ENCODE measurements around the gene CD22.

CD22 gene

GRCh38 chr19:35295792-35296462 is 33.1 kb upstream of the CD22 start:
- no peak for DNase-seq (ENCODE audit: low spot score)

- DNase-seq (ENCODE audit: low spot score), result no peak
These were observed 32.1 kb upstream of the CD22 start for GRCh38 chr19:35296644-35297514.

- no peak for DNase-seq (ENCODE audit: low spot score)
These were observed 31.5 kb upstream of the CD22 start for GRCh38 chr19:35297515-35297848.

GRCh38 chr19:35297922-35298321 is 31.1 kb upstream of the CD22 start:
- DNase-seq (ENCODE audit: low spot score), result no peak

GRCh38 chr19:35298561-35298972 is 30.4 kb upstream of the CD22 start:
- no peak for DNase-seq (ENCODE audit: low spot score)

- peak; percentile 15 for DNase-seq (ENCODE audit: low spot score)
These were observed 29.3 kb upstream of the CD22 start for GRCh38 chr19:35299523-35300338.

GRCh38 chr19:35300339-35300649 is 28.7 kb upstream of the CD22 start:
- no peak for DNase-seq (ENCODE audit: low spot score)

GRCh38 chr19:35301961-35302360 is 27.0 kb upstream of the CD22 start:
- no peak for DNase-seq (ENCODE audit: low spot score)

DNA sequence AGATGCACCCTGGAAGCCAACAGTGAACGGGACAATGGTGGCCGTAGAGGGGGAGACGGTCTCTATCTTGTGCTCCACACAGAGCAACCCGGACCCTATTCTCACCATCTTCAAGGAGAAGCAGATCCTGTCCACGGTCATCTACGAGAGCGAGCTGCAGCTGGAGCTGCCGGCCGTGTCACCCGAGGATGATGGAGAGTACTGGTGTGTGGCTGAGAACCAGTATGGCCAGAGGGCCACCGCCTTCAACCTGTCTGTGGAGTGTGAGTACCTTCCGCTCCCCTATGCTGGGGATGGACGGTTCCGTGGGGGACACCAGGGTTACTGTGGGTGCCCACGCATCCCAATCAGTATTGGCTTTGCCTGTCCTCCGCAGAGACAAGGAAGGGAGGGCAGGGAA is 26.5 kb upstream of the CD22 start:
- no peak for DNase-seq (ENCODE audit: low spot score)

GRCh38 chr19:35303357-35303915 is 25.6 kb upstream of the CD22 start:
- DNase-seq (ENCODE audit: low spot score), result no peak

DNA sequence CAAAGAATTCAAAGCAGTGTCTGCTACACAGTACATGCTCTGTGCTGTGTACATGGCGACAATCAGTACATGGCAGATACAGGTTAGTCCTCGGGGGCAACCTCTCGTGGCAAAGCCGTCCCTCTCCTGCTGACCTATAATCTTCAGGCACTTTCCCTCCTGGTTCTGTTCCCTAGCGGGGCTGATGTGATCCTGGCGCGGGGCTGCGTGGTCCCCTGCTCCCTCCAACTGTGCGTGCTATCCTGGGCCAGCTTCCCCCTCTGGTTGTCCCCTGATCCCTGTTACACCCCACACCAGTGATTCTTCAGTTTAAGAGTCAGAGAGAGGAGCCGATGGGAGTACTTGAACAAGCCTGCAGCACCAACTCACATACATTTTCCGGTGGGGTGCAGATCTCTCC is 25.0 kb upstream of the CD22 start:
- no peak for DNase-seq (ENCODE audit: low spot score)

- DNase-seq (ENCODE audit: low spot score), result no peak
These were observed 23.8 kb upstream of the CD22 start for GRCh38 chr19:35305181-35305580.

GRCh38 chr19:35306473-35307246 is 22.3 kb upstream of the CD22 start:
- peak; percentile 4 for DNase-seq (ENCODE audit: low spot score)

GRCh38 chr19:35307931-35308330 is 21.1 kb upstream of the CD22 start:
- DNase-seq (ENCODE audit: low spot score), result no peak

DNA sequence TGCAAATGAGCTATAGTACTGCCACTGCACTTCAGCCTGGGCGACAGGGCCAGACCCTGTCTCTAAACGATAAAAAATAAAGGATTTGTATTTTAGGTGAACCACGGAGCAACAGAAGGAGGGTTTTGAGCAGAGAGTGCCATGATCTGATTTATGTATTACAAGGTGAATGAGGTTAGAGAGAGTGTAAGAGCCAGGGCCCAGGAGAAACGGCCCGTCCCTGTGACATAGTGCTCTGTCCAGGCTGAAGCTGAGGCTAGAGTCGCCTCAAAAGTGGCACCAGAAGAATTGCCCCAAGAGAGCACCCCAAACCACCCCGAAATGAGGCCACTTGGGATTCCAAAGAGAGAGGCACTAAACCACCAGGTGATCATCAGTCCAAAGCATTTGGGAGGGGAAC is 20.1 kb upstream of the CD22 start:
- DNase-seq (ENCODE audit: low spot score), result no peak

DNA sequence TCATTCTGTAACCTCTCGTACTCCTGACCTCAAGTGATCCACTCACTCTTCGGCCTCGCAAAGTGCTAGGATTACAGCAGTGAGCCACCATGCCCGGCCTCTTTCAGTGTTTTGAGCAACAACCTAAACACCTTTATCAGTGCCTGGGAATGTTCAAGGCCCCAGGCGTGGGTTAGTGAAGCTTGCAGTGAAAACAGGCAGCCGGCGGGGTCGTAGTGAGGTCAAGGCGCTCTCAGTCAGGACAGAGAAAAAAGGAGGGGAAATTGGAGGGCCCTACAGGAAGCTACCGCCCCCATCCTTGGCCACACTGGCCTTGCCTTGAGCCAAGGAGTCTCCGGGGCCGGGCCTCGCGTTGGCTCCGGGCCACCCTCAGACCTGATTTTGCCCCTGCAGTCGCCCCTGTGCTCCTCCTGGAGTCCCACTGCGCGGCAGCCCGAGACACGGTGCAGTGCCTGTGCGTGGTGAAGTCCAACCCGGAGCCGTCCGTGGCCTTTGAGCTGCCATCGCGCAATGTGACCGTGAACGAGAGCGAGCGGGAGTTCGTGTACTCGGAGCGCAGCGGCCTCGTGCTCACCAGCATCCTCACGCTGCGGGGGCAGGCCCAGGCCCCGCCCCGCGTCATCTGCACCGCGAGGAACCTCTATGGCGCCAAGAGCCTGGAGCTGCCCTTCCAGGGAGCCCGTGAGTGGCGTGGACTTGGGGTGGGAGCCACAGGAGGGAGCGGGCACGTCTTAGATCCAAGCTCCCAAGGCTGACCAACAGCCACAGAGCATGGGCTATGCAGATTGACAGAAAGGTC is 19.3 kb upstream of the CD22 start:
- no peak for DNase-seq (ENCODE audit: low spot score)

DNA sequence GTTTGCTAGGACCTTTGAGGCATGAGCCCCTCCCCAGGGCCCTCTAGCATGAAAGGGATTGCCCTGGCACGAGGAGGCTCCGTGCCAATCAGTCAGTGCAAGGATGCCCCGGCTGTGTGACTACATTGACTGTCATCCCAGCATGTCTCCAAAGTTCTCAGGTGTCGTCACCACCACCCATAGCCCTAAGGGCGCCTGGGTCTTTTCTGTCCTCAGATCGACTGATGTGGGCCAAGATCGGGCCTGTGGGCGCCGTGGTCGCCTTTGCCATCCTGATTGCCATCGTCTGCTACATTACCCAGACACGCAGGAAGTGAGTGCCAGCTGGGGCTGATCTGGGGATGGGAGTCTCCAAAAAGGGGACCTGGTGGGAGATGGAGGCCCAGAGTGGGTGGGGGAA is 18.7 kb upstream of the CD22 start:
- DNase-seq (ENCODE audit: low spot score), result no peak

- DNase-seq (ENCODE audit: low spot score), result no peak
These were observed 18.0 kb upstream of the CD22 start for GRCh38 chr19:35310811-35311465.

DNA sequence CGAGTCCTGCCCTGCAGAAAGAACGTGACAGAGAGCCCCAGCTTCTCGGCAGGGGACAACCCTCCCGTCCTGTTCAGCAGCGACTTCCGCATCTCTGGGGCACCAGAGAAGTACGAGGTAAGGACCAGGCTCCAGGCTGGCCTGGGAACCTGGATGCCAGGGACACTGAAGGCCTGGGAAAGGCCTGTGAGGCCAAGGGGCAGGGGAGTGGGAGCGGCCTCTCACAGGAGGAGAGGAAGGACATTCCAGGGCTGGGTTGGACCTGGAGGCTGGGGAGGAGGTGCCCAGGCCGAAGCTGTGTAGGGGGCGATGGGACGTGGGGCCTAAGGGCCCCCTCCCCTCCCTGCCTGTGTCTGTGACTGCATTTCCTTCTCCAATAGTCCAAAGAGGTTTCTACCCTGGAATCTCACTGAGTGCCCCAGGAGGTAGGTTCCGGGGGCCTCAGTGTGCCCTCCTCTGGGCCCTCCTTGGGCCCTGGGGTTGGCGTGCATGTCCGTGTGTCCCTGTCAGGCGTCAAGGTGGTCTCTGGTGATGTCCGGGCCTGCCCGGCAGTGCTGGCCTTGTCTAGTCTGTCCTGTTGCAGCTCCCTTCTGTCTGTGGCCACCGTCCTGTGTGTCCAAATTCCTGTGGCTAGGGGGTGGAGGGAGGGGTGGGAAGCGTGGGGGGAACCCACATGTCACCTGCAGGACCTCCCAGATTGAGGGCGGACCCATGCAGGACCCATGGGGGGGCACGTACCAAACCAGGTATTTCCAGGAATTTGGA is 16.9 kb upstream of the CD22 start:
- no peak for DNase-seq (ENCODE audit: low spot score)

DNA sequence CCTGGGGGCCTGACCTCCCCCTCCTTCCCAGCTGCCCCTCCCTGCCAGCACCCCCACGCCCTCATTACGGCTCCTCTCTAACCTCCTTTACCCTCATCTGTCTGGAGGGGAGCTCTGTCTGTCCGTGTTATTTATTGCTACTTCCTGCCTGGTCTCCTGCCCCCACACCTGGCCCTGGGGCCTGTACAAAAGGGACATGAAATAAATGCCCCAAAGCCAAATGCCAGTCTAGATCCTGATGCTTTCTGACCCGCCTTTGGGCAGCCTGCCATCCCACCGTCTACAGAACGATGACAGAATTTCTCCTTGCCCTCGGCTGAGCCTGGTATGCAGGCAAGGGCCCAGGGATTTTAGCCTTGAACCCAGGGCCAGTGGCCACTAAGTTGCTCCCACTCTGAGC is 15.4 kb upstream of the CD22 start:
- DNase-seq (ENCODE audit: low spot score), result no peak
